Measurements from ENCODE around the gene NECTIN1.

The NECTIN1 gene

DNA sequence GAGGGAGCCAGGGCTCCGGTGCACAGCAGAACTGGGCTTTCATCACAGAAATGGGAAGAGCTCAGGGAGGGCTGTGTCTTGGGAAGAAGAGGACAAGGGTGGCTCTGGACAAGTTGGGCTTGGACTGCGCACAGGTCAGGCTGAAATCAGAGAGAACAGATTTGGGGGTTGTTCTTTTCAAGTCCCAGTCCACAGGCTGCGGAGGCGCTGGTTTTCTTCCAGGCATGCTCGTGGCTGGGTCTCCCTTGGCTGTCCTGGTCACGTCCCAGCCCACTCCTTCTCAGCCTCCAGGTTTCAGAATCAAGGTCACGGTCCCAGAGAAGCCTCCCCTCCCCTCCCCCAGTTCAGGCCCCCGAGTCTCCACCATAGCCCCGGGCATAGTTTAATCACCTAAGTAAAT, 17.0 kb downstream of the NECTIN1 start:
- Mint-ChIP-seq H3K36me3 (ENCODE audit: insufficient read depth) (peaks cover 3% of the 10 kb centered on the region), H3K27ac (ENCODE audit: low read depth) (no peak overlapping the region), H3K4me3 (no peak overlapping the region), H3K9me3 (no peaks in the 10 kb centered on the region), H3K4me1 (no peaks in the 10 kb centered on the region), H3K27me3 (peaks cover 47% of the 10 kb centered on the region)
- ATAC-seq (replicated peaks; ENCODE audit: extremely low read depth, poor library complexity, severe bottlenecking), result no peak
- no peak for DNase-seq (ENCODE audit: low spot score in 2 of 2)

DNA sequence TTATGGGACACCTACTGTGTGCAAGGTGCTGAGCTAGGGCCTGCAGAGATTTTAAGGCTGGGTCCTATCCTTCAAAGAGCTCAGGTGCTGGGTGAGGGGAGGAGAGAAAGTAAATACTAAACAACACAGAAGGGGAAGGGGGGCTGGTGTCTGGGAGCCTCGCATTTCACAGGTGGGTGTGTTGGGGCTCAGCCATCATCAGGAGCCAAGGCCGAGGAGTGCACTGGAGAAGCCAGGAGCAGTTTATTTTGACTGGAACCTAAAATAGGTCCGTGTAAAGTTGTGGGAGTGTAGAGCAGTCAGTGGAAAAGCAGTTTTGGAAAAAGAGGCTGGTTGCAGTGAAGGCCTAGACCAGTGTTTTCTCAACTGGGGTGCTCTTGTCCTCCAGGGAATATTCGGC, 17.5 kb downstream of the NECTIN1 start:
- H3K27ac Mint-ChIP-seq (ENCODE audit: low read depth), result no peak overlapping the region
- ATAC-seq (replicated peaks; ENCODE audit: extremely low read depth, poor library complexity, severe bottlenecking) (no peak), DNase-seq (ENCODE audit: low spot score in 2 of 2) (no peak)
- no peak overlapping the region for H3K4me3 Mint-ChIP-seq
- no peaks in the 10 kb centered on the region for H3K9me3 Mint-ChIP-seq
- peaks cover 3% of the 10 kb centered on the region for H3K36me3 Mint-ChIP-seq (ENCODE audit: insufficient read depth)
- H3K27me3 Mint-ChIP-seq, result peaks cover 48% of the 10 kb centered on the region
- H3K4me1 Mint-ChIP-seq, result no peaks in the 10 kb centered on the region

DNA sequence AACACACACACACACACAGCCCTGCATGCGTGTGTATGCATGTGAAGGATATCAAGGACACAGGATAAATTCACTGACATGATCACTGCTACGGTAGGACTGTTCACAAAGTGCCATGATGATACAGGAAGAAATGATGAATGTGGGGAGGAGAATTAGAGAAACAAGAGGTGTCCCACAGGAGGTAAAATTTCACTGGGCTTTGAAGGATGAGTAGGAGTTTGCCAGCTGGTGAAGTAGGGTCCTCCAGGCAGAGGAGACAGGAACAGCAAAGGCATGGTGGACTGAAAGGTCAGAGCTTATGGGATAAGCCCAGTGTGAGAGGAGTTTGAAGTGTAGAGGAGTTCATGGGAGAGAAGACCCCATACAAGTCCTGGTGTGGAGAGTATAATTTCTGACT, 18.6 kb downstream of the NECTIN1 start:
- no peak overlapping the region for H3K4me3 Mint-ChIP-seq
- ATAC-seq (replicated peaks; ENCODE audit: extremely low read depth, poor library complexity, severe bottlenecking) (no peak), DNase-seq (ENCODE audit: low spot score in 2 of 2) (no peak)
- no peaks in the 10 kb centered on the region for H3K9me3 Mint-ChIP-seq
- peaks cover 4% of the 10 kb centered on the region for H3K36me3 Mint-ChIP-seq (ENCODE audit: insufficient read depth)
- H3K27me3 Mint-ChIP-seq, result peaks cover 54% of the 10 kb centered on the region
- no peaks in the 10 kb centered on the region for H3K4me1 Mint-ChIP-seq
- H3K27ac Mint-ChIP-seq (ENCODE audit: low read depth), result no peak overlapping the region

DNA sequence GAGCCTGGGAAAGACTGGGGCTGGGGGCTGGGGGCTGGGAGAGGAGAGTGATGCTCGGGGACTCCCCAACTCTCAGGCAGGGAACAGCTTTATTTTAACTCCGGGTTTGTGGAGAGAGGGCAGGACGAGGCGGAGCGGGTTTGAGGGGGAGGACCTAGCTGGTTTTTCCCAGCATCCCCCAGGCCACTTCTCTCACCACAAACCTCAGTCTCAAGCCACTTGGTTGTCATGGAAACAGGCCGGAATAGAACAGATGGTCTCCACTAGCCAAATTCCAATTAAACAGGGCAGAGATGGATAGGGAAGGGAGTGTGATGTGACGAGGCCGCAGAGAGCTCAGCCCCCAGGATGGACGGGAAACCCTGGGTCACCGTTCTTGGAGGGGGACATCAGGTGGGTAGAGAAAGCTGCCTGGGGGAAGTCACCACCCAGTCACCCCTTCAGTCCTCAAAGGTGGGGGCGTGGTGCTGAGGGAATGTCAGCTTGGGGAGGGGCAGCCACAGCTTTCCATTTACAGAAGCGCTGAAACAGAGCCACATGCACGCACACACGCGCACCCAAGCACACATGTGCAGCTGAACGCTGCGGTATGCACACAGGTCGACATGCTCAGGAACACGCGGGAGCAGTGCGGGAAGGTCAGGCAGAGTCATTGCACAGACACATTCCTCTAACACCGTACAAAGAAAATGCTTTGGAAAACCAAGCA, 19.2 kb downstream of the NECTIN1 start:
- Mint-ChIP-seq H3K27me3 (peaks cover 60% of the 10 kb centered on the region), H3K4me1 (no peaks in the 10 kb centered on the region), H3K27ac (ENCODE audit: low read depth) (no peak overlapping the region), H3K36me3 (ENCODE audit: insufficient read depth) (peaks cover 4% of the 10 kb centered on the region), H3K4me3 (no peak overlapping the region), H3K9me3 (no peaks in the 10 kb centered on the region)
- ATAC-seq (replicated peaks; ENCODE audit: extremely low read depth, poor library complexity, severe bottlenecking) (no peak), DNase-seq (ENCODE audit: low spot score in 2 of 2) (no peak)

GRCh38 chr11:119709171-119709570, 19.8 kb downstream of the NECTIN1 start:
- Mint-ChIP-seq H3K27me3 (peaks cover 63% of the 10 kb centered on the region), H3K4me3 (no peak overlapping the region), H3K4me1 (no peaks in the 10 kb centered on the region), H3K36me3 (ENCODE audit: insufficient read depth) (peaks cover 4% of the 10 kb centered on the region), H3K9me3 (no peaks in the 10 kb centered on the region), H3K27ac (ENCODE audit: low read depth) (no peak overlapping the region)
- DNase-seq (ENCODE audit: low spot score in 2 of 2) (no peak), ATAC-seq (replicated peaks; ENCODE audit: extremely low read depth, poor library complexity, severe bottlenecking) (no peak)

GRCh38 chr11:119708384-119708783, 20.6 kb downstream of the NECTIN1 start:
- H3K36me3 Mint-ChIP-seq (ENCODE audit: insufficient read depth), result peaks cover 4% of the 10 kb centered on the region
- H3K4me3 Mint-ChIP-seq, result no peak overlapping the region
- H3K9me3 Mint-ChIP-seq, result no peaks in the 10 kb centered on the region
- H3K27me3 Mint-ChIP-seq, result peaks cover 63% of the 10 kb centered on the region
- DNase-seq (ENCODE audit: low spot score in 2 of 2) (no peak), ATAC-seq (replicated peaks; ENCODE audit: extremely low read depth, poor library complexity, severe bottlenecking) (no peak)
- no peaks in the 10 kb centered on the region for H3K4me1 Mint-ChIP-seq
- H3K27ac Mint-ChIP-seq (ENCODE audit: low read depth), result no peak overlapping the region

DNA sequence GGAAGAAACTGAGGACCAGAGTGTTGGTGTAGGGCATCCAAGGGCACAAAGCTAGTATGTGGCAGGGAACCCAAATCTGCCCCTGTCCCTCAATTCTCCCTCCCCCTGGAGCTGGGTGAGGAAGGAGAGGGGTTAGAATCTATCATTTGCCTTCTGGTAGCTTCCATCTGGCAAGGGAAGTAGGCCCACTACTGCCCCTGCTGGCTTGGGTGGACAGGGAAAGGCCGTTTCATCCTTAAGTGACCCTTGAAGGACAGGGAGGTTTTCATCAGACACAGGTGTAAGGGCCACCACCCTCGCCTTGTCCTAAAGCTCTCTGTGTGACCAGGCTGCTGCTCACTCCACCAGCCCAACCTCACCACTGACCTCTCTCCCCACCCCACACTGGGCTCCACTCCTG, 22.1 kb downstream of the NECTIN1 start:
- Mint-ChIP-seq H3K36me3 (ENCODE audit: insufficient read depth) (peaks cover 3% of the 10 kb centered on the region), H3K4me3 (no peak overlapping the region), H3K9me3 (no peaks in the 10 kb centered on the region), H3K27ac (ENCODE audit: low read depth) (no peak overlapping the region), H3K4me1 (no peaks in the 10 kb centered on the region), H3K27me3 (peaks cover 61% of the 10 kb centered on the region)
- DNase-seq (ENCODE audit: low spot score in 2 of 2) (no peak), ATAC-seq (replicated peaks; ENCODE audit: extremely low read depth, poor library complexity, severe bottlenecking) (no peak)

GRCh38 chr11:119706029-119706428, 23.0 kb downstream of the NECTIN1 start:
- Mint-ChIP-seq H3K27me3 (peaks cover 52% of the 10 kb centered on the region), H3K36me3 (ENCODE audit: insufficient read depth) (peaks cover 2% of the 10 kb centered on the region), H3K27ac (ENCODE audit: low read depth) (no peak overlapping the region), H3K9me3 (no peaks in the 10 kb centered on the region), H3K4me1 (no peaks in the 10 kb centered on the region), H3K4me3 (no peak overlapping the region)
- DNase-seq (ENCODE audit: low spot score in 2 of 2) (no peak), ATAC-seq (replicated peaks; ENCODE audit: extremely low read depth, poor library complexity, severe bottlenecking) (no peak)

DNA sequence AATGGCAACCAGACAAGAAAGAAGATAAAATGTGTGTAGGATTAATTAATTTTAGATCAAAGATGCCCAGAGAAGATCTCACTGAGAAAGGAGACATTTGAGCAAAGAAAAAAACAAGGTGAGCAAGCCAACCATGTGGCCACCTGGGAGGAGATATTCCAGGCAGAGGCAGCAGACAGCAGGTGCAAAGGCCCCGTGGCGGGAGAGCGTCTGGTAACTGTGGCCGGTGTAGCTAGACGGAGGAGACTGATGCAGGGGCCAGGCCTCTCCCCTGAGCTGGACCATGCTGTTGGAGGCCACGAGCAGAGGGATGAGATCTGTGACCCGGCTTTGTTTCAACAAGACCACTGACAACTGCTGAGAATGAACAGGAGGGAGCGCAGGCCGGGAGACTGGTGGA, 23.6 kb downstream of the NECTIN1 start:
- H3K9me3 Mint-ChIP-seq, result no peaks in the 10 kb centered on the region
- peaks cover 2% of the 10 kb centered on the region for H3K36me3 Mint-ChIP-seq (ENCODE audit: insufficient read depth)
- DNase-seq (ENCODE audit: low spot score in 2 of 2), result no peak
- no peak for ATAC-seq (replicated peaks; ENCODE audit: extremely low read depth, poor library complexity, severe bottlenecking)
- H3K27ac Mint-ChIP-seq (ENCODE audit: low read depth), result no peak overlapping the region
- H3K27me3 Mint-ChIP-seq, result peaks cover 50% of the 10 kb centered on the region
- H3K4me1 Mint-ChIP-seq, result no peaks in the 10 kb centered on the region
- no peak overlapping the region for H3K4me3 Mint-ChIP-seq

DNA sequence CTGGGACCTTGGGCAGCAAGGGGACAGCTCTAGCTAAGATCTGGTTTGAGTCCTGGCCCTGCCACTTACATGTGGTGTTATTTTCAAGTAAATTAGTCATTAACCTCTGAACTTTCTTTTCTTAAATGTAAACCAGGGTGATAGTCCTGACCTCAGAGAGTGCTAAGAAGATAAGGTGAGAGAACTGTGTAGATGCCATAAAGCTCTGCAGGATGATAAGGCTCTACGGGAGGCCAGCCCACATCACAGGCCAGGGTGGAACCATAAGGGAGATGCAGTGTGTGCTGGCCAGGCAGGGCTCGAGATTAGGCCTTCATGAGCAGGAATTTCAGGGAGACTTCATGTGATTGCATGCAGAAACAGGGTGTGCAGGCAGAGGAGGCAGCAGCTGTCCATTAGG, 24.2 kb downstream of the NECTIN1 start:
- no peak for DNase-seq (ENCODE audit: low spot score in 2 of 2)
- H3K27ac Mint-ChIP-seq (ENCODE audit: low read depth), result no peak overlapping the region

GRCh38 chr11:119701591-119702549, 27.1 kb downstream of the NECTIN1 start:
- no peak for ATAC-seq (replicated peaks; ENCODE audit: extremely low read depth, poor library complexity, severe bottlenecking)
- DNase-seq (ENCODE audit: low spot score in 2 of 2), result no peak
- no peak overlapping the region for H3K4me3 Mint-ChIP-seq
- H3K27ac Mint-ChIP-seq (ENCODE audit: low read depth), result no peak overlapping the region
- H3K9me3 Mint-ChIP-seq, result no peaks in the 10 kb centered on the region
- no peaks in the 10 kb centered on the region for H3K4me1 Mint-ChIP-seq
- H3K36me3 Mint-ChIP-seq (ENCODE audit: insufficient read depth), result peaks cover 1% of the 10 kb centered on the region
- peaks cover 16% of the 10 kb centered on the region for H3K27me3 Mint-ChIP-seq

More for the DNA sequence above, 24.2 kb downstream of the NECTIN1 start:
- Mint-ChIP-seq H3K36me3 (ENCODE audit: insufficient read depth) (peaks cover 2% of the 10 kb centered on the region), H3K27me3 (peaks cover 45% of the 10 kb centered on the region), H3K4me1 (no peaks in the 10 kb centered on the region), H3K9me3 (no peaks in the 10 kb centered on the region), H3K4me3 (no peak overlapping the region)
- no peak for ATAC-seq (replicated peaks; ENCODE audit: extremely low read depth, poor library complexity, severe bottlenecking)

DNA sequence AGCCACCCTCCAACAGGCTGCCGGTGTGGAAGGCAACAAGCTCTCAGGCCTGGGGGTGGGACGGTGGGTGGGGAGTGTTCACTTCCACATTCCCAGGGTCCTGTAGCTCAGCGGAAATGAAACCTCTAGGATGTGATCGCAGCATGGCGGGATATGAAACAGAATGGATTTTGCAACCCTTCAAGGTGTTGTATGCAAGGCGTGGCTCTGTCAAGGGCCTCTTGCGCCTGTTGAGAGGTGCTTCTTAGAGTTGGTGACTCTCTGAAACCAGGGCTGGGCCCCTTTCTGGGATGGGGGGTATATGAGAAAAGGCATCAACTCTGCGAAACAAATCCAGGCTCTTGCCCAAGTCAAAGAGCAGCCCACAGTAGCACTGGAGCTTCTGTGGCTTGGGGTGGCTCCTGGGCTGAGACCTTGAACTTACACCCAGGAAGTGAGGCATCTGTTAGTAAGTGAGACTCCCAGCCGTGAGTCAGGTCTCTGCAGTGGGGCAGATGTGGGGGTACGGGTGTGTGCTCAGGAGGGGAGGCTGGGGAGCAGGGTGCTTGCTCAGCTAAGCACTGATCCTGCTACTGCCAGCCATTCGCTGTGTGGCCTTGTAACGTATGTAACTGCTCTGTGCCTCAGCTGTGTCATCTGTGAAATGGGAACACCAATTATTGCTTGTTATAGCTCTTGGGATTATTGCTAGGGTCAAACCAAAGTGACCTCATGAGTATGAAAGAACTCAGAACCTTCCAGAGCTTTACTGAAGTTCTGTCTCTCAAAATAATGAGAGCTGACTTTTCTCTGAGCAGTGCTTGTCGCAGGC, 28.3 kb downstream of the NECTIN1 start:
- no peak for DNase-seq (ENCODE audit: low spot score in 2 of 2)
- H3K4me3 Mint-ChIP-seq, result no peak overlapping the region
- no peaks in the 10 kb centered on the region for H3K9me3 Mint-ChIP-seq
- no peak overlapping the region for H3K27ac Mint-ChIP-seq (ENCODE audit: low read depth)
- no peak for ATAC-seq (replicated peaks; ENCODE audit: extremely low read depth, poor library complexity, severe bottlenecking)
- no peaks in the 10 kb centered on the region for H3K4me1 Mint-ChIP-seq
- H3K36me3 Mint-ChIP-seq (ENCODE audit: insufficient read depth), result peaks cover 1% of the 10 kb centered on the region
- H3K27me3 Mint-ChIP-seq, result peaks cover 13% of the 10 kb centered on the region

Data from central memory CD8-positive, alpha-beta T cell (primary cell).